ENCODE data around the gene ELAVL1. TPM values are rescaled to one million over a fixed set of nuclear protein-coding genes. Genes with fewer than 3 reads are reported as not detected.
"Not testable (repeated sequence)": the region's sequence is repeated elsewhere in the genome, so short reads cannot be mapped to it uniquely, and the experiment has no call there.

The ELAVL1 gene
- total RNA-seq, 6 experiments from 2014 or later, result 105 to 127 (median 115) TPM

DNA sequence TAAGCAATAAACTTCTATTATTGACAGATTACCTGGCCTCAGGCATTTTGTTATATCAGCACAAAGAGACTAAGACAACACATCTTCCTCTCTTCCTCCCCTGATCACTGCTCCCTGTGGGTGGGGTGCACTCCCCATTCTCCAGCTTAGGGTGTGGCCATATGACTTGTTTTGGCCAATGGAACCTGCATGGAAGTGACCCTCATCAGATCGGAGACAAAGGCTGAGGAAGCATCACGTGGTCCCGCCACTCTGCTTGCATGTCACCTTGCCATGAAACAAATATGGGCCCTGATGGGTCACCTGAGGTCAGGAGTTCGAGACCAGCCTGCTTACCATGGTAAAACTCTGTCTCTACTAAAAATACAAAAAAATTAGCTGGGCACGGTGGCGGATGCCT is 33.4 kb upstream of the ELAVL1 start:
- Mint-ChIP-seq H3K27me3 (ENCODE audit: insufficient read depth) (peaks cover 31% of the 10 kb centered on the region), H3K36me3 (ENCODE audit: low read depth) (no peaks in the 10 kb centered on the region), H3K4me3 (no peak overlapping the region), H3K27ac (no peak overlapping the region), H3K4me1 (ENCODE audit: low read depth) (no peaks in the 10 kb centered on the region), H3K9me3 (no peaks in the 10 kb centered on the region)
- TF ChIP-seq, protein P1, sequence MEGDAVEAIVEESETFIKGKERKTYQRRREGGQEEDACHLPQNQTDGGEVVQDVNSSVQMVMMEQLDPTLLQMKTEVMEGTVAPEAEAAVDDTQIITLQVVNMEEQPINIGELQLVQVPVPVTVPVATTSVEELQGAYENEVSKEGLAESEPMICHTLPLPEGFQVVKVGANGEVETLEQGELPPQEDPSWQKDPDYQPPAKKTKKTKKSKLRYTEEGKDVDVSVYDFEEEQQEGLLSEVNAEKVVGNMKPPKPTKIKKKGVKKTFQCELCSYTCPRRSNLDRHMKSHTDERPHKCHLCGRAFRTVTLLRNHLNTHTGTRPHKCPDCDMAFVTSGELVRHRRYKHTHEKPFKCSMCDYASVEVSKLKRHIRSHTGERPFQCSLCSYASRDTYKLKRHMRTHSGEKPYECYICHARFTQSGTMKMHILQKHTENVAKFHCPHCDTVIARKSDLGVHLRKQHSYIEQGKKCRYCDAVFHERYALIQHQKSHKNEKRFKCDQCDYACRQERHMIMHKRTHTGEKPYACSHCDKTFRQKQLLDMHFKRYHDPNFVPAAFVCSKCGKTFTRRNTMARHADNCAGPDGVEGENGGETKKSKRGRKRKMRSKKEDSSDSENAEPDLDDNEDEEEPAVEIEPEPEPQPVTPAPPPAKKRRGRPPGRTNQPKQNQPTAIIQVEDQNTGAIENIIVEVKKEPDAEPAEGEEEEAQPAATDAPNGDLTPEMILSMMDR (IDR thresholded peaks at IDR 0.05), result no peak
- no peak for DNase-seq

DNA sequence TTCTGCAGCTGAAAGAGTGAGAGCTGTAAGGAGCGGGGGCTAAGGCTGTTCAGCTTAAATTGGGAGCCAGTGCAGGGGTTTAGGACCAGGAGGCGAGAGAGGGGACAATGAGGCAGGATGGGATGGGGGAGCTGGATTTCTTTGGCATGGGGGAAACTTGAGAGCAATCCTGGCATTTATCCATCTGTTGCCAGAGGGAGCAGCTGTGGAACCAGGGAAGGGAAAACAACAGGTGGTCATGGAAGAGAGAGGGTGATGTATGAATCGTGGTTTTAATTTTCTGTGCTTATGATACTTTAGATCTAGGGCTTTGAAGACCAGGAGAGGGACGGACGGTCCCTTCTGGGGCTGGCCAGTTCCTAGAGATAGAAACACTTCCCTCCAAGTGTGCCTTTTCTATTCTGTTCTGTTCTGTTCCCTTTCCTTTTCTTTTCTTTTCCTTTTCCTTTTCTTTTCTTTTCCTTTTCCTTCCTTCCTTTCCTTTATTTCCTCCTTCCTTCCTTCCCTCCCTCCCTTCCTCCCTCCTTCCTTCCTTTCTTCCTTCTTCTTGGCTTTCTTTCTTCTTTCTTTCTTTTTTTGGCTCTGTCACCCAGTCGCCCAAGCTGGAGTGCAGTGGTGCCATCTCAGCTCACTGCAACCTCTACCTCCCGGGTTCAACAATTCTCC is 31.1 kb upstream of the ELAVL1 start:
- no peaks in the 10 kb centered on the region for H3K36me3 Mint-ChIP-seq (ENCODE audit: low read depth)
- peaks cover 35% of the 10 kb centered on the region for H3K27me3 Mint-ChIP-seq (ENCODE audit: insufficient read depth)
- DNase-seq, result no peak
- TF ChIP-seq, protein P1 (IDR thresholded peaks at IDR 0.05), result no peak
- no peaks in the 10 kb centered on the region for H3K9me3 Mint-ChIP-seq
- no peak overlapping the region for H3K4me3 Mint-ChIP-seq
- H3K4me1 Mint-ChIP-seq (ENCODE audit: low read depth), result no peaks in the 10 kb centered on the region
- no peak overlapping the region for H3K27ac Mint-ChIP-seq

DNA sequence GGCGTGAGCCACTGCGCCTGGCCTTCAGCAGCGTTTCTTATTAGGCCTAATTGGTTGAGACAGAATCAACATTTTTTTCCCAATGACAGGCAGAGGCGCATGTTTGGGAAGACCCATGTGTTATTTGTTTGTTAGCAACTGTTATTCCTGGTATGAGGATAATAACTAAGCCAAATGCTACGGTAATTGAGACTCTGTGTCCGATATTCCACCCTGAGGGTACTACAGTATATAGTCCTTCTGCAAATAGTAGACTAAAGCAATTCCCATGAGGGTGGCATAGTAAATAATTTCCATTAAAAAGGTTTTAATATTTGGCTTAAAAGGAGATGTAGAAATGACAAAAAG is 28.7 kb upstream of the ELAVL1 start:
- H3K36me3 Mint-ChIP-seq (ENCODE audit: low read depth), result no peaks in the 10 kb centered on the region
- no peak for DNase-seq
- H3K4me3 Mint-ChIP-seq, result no peak overlapping the region
- H3K4me1 Mint-ChIP-seq (ENCODE audit: low read depth), result no peaks in the 10 kb centered on the region
- H3K27me3 Mint-ChIP-seq (ENCODE audit: insufficient read depth), result peaks cover 34% of the 10 kb centered on the region
- H3K9me3 Mint-ChIP-seq, result no peaks in the 10 kb centered on the region
- H3K27ac Mint-ChIP-seq, result no peak overlapping the region
- TF ChIP-seq, protein P1 (IDR thresholded peaks at IDR 0.05), result no peak

DNA sequence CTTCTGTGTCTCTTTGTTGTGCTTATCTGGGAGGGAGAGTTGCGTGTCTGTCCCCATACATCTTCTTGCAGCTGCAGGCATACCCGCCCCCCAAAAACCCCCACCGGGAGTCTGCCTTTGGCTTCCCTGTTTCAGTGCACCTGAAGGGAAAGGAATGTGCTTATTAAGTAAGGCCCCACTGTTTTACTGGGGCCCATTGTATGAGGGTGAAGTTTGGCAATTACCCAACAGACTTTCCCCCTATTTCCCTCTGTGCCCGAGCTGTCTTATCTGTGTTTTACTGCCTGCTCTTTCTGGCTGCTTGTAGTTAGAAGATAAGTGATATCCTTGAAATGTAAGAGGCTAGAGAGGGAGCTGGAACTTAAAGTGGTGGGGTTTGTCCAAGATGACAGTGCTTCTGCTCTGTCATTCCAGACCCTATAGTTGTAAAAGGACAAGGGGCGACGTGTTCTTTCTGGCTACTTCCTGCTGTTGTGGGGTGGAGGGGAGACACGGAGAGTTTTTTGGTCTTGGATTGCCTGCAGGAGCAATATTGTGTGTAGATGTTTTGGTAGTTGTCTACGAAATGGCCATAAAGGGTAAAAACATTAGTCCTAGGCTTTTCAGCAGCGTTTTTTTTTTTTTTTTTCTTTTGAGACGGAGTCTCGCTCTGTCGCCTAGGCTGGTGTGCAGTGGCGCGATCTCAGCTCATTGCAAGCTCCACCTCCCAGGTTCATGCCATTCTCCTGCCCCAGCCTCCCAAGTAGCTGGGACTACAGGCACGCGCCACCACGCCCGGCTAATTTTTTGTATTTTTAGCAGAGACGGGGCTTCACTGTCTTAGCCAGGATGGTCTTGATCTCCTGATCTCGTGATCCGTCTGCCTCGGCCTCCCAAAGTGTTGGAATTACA is 28.1 kb upstream of the ELAVL1 start:
- not testable (repeated sequence) for DNase-seq; H3K27ac Mint-ChIP-seq; H3K4me1 Mint-ChIP-seq (ENCODE audit: low read depth); H3K36me3 Mint-ChIP-seq (ENCODE audit: low read depth); H3K9me3 Mint-ChIP-seq; H3K4me3 Mint-ChIP-seq
- H3K27me3 Mint-ChIP-seq (ENCODE audit: insufficient read depth), result peaks cover 32% of the 10 kb centered on the region

DNA sequence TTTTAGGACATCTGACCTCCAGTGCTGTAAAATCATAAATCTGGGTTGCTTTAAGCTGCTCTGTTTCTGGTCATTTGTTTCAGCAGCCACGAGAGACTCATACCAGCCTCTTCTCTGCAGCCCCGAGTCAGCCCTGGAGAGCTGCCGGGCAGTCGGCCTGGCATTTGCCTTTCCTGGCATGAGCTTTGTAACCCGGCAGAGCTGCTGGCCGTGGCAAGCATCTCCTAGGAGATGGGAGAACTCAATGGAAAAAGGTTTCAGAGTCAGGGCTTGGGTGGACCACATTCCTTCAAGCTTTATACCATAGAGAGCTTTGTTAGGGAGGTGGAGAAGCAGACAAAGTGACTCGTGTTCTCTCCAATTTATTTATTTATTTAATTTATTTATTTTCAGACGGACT is 25.5 kb upstream of the ELAVL1 start:
- TF ChIP-seq, protein P1 (IDR thresholded peaks at IDR 0.05), result no peak
- no peaks in the 10 kb centered on the region for H3K4me1 Mint-ChIP-seq (ENCODE audit: low read depth)
- no peak for DNase-seq
- no peaks in the 10 kb centered on the region for H3K36me3 Mint-ChIP-seq (ENCODE audit: low read depth)
- H3K27ac Mint-ChIP-seq, result no peak overlapping the region
- H3K4me3 Mint-ChIP-seq, result no peak overlapping the region
- peaks cover 14% of the 10 kb centered on the region for H3K27me3 Mint-ChIP-seq (ENCODE audit: insufficient read depth)
- no peaks in the 10 kb centered on the region for H3K9me3 Mint-ChIP-seq

DNA sequence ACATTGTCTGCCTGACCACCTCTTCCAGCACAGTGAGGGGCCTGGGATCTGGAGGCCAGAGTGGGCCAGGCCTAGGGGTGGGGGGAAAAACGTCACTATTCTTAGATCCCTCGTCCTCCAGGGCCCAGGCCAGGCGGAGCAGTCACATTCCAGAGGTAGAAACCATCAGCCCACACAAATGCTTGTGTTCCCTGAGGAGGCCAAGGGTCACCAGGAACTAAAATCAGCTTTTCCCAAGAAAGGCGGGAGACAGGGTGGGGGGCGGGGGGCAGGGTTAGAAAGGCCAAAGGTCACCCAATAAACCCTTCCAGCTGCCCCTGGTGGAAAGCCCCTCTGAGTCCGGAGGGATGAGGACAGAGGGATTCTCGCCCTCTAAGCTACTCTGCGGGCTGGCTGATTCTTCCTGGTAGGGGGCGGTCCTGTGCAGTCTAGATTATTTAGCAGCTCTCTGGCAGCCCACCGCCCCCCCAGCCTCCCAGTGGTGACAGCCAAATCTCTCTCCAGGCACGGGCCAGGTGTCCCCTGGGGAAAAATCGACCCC is 23.6 kb upstream of the ELAVL1 start:
- H3K4me1 Mint-ChIP-seq (ENCODE audit: low read depth), result no peaks in the 10 kb centered on the region
- no peaks in the 10 kb centered on the region for H3K36me3 Mint-ChIP-seq (ENCODE audit: low read depth)
- no peak overlapping the region for H3K4me3 Mint-ChIP-seq
- TF ChIP-seq, protein P1 (IDR thresholded peaks at IDR 0.05), result no peak
- H3K27me3 Mint-ChIP-seq (ENCODE audit: insufficient read depth), result peaks cover 8% of the 10 kb centered on the region
- no peaks in the 10 kb centered on the region for H3K9me3 Mint-ChIP-seq
- no peak overlapping the region for H3K27ac Mint-ChIP-seq
- DNase-seq, result no peak
